ENCODE measurements around the gene CTH. TPM values are rescaled to one million over a fixed set of nuclear protein-coding genes. Genes with fewer than 3 reads are reported as not detected.
"Not testable (repeated sequence)": the region's sequence is repeated elsewhere in the genome, so short reads cannot be mapped to it uniquely, and the experiment has no call there.

The CTH gene
- polyA plus RNA-seq, 1 experiment = 5.2 TPM

DNA sequence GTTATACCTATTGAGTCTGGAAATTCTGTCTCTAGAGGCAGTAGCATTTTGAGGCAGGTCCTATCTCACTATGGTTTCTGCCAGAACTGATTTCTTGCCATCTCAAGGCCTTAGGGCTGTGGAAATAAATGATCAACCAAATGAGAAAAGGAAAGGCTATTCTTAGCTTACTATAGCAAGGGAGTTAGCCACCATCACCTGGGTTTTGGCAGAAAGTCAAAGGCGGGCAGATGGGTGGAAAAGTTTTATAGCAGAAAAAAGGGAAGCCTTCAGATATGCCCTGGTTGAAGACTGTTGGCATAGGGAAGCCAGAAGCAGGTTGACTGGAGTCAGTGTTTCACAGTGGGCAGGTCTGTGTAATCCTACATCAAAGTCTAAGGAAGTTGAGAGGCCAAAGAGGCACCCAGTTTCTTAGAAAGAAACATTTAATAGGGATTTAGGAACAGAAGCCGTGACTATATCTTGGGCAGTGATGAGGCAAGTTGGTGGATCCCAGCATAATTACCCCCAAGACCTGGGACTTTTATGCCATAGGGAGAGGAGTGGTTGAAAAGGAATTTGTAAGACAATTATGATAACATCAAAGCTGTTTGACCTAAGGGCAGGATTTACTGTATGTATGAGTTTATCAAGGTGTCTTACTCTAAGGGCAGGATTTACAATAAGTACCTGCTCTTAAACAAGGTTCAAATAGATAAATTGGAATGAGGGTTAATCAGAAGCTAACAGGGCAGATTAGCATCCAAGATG is 29.7 kb downstream of the CTH start:
- DNase-seq (ENCODE audit: low read depth) = no peak
- Histone ChIP-seq H3K36me3 (ENCODE audit: control insufficient read depth, insufficient read depth, low read length) (no peaks in the 10 kb centered on the region), H3K4me3 (ENCODE audit: low read depth, low read length) (no peak overlapping the region), H3K27me3 (ENCODE audit: control insufficient read depth, insufficient read depth, low read length) (no peaks in the 10 kb centered on the region)
- POLR2A ChIA-PET = no interaction called here
- TF ChIP-seq, protein P1, sequence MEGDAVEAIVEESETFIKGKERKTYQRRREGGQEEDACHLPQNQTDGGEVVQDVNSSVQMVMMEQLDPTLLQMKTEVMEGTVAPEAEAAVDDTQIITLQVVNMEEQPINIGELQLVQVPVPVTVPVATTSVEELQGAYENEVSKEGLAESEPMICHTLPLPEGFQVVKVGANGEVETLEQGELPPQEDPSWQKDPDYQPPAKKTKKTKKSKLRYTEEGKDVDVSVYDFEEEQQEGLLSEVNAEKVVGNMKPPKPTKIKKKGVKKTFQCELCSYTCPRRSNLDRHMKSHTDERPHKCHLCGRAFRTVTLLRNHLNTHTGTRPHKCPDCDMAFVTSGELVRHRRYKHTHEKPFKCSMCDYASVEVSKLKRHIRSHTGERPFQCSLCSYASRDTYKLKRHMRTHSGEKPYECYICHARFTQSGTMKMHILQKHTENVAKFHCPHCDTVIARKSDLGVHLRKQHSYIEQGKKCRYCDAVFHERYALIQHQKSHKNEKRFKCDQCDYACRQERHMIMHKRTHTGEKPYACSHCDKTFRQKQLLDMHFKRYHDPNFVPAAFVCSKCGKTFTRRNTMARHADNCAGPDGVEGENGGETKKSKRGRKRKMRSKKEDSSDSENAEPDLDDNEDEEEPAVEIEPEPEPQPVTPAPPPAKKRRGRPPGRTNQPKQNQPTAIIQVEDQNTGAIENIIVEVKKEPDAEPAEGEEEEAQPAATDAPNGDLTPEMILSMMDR (IDR thresholded peaks at IDR 0.05; ENCODE audit: insufficient read depth, low read depth, low read length) = no peak
- CTCF ChIA-PET = no interaction called here

DNA sequence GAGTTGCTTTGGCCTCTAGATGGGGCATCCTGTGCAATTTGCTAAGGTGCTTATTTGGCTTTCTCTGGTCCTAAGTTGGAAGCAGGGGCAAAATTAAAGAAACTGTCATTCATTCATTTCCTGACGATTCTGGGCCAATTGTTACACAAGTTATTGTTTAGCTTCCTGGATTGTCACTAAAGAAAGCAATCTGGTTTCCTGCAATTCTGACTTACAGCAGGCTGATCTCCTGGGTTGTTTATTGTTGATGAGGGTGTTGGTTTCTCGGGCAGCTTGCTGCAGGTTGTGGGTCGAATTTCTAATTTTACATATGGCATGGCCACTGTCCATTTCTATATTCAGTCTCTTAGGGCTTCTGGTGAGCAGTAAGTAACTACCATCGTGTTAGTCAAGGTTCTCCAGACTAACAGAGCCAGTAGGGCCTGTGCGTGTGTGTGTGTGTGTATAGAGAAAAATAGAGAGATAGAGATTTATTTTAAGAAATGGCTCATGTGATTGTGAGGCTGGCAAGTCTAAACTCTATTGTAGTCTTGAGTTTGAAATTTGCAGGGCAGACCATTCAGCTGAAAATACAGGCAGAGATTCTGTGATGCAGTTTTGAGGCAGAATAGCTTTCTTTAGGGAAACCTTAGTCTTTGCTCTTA is 30.4 kb downstream of the CTH start:
- no peaks in the 10 kb centered on the region for H3K27me3 ChIP-seq (ENCODE audit: control insufficient read depth, insufficient read depth, low read length)
- CTCF ChIA-PET = interaction anchor here (1.2 to 1.5 kb wide), 2 partner anchors 46 to 608 kb away, joined by 3 to 4 read pairs; no protein-coding TSS in a partner anchor
- H3K4me3 ChIP-seq (ENCODE audit: low read depth, low read length) = no peak overlapping the region
- H3K36me3 ChIP-seq (ENCODE audit: control insufficient read depth, insufficient read depth, low read length) = no peaks in the 10 kb centered on the region
- no peak for DNase-seq (ENCODE audit: low read depth)
- POLR2A ChIA-PET = no interaction called here
- TF ChIP-seq, protein P1 (IDR thresholded peaks at IDR 0.05; ENCODE audit: insufficient read depth, low read depth, low read length) = no peak

GRCh38 chr1:70442490-70442889 is 31.4 kb downstream of the CTH start:
- CTCF ChIA-PET = interaction anchor here (1.2 to 1.5 kb wide), 3 partner anchors 15 to 607 kb away, joined by 3 to 4 read pairs (median 4); no protein-coding TSS in a partner anchor
- POLR2A ChIA-PET = no interaction called here
- Histone ChIP-seq H3K36me3 (ENCODE audit: control insufficient read depth, insufficient read depth, low read length) (no peaks in the 10 kb centered on the region), H3K4me3 (ENCODE audit: low read depth, low read length) (no peak overlapping the region), H3K27me3 (ENCODE audit: control insufficient read depth, insufficient read depth, low read length) (no peaks in the 10 kb centered on the region)
- no peak for DNase-seq (ENCODE audit: low read depth)
- TF ChIP-seq, protein P1 (IDR thresholded peaks at IDR 0.05; ENCODE audit: insufficient read depth, low read depth, low read length) = no peak

DNA sequence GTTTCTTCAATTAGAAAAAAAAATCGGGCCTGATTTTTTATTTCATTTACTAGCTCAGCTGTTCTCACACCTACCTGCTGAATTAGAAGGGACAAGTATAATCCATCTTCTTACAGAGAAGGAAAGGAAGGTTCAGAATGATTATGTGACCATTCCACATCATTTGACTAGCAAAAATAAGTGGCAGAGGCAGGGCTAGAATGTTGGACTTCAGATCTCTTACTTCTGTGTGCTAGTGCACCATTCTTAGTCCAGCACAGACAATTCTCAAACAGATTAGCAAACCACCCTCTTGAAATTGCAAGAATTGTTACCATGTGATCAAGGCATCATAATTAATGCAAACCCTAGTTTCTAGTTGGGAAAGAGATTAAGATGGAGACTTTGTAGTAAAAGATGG is 32.7 kb downstream of the CTH start:
- CTCF ChIA-PET = no interaction called here
- Histone ChIP-seq H3K4me3 (ENCODE audit: low read depth, low read length) (no peak overlapping the region), H3K36me3 (ENCODE audit: control insufficient read depth, insufficient read depth, low read length) (no peaks in the 10 kb centered on the region), H3K27me3 (ENCODE audit: control insufficient read depth, insufficient read depth, low read length) (no peaks in the 10 kb centered on the region)
- DNase-seq (ENCODE audit: low read depth) = no peak
- TF ChIP-seq, protein P1 (IDR thresholded peaks at IDR 0.05; ENCODE audit: insufficient read depth, low read depth, low read length) = no peak
- POLR2A ChIA-PET = no interaction called here

GRCh38 chr1:70449049-70449448 is 38.0 kb downstream of the CTH start:
- ChIA-PET CTCF (no interaction called here), POLR2A (no interaction called here)
- no peak for DNase-seq (ENCODE audit: low read depth)
- no peaks in the 10 kb centered on the region for H3K27me3 ChIP-seq (ENCODE audit: control insufficient read depth, insufficient read depth, low read length)
- TF ChIP-seq, protein P1 (IDR thresholded peaks at IDR 0.05; ENCODE audit: insufficient read depth, low read depth, low read length) = no peak
- no peak overlapping the region for H3K4me3 ChIP-seq (ENCODE audit: low read depth, low read length)
- H3K36me3 ChIP-seq (ENCODE audit: control insufficient read depth, insufficient read depth, low read length) = no peaks in the 10 kb centered on the region

GRCh38 chr1:70452164-70452939 is 41.3 kb downstream of the CTH start:
- H3K4me3 ChIP-seq (ENCODE audit: low read depth, low read length); H3K36me3 ChIP-seq (ENCODE audit: control insufficient read depth, insufficient read depth, low read length); POLR2A ChIA-PET; H3K27me3 ChIP-seq (ENCODE audit: control insufficient read depth, insufficient read depth, low read length); CTCF ChIA-PET; DNase-seq (ENCODE audit: low read depth): not testable (repeated sequence)
